DMS 273 (cell line): ENCODE results near the gene PARD3.
"Not testable (repeated sequence)": the region's sequence is repeated elsewhere in the genome, so short reads cannot be mapped to it uniquely, and the experiment has no call there.

Experiments
- DNase-seq: peaks from one replicate; lab custom pipeline; 2025; ENCODE audit not compliant: unreplicated experiment; lab: John Stamatoyannopoulos, UW

The PARD3 gene

GRCh38 chr10:34094146-34094696 is 720.9 kb downstream of the PARD3 start:
- DNase-seq: no peak

GRCh38 chr10:34092891-34093290 is 722.2 kb downstream of the PARD3 start:
- DNase-seq: no peak

- no peak for DNase-seq
Observed at GRCh38 chr10:34091635-34092195, 723.4 kb downstream of the PARD3 start.

- DNase-seq: no peak
Observed at GRCh38 chr10:34089253-34089652, 725.8 kb downstream of the PARD3 start.

- DNase-seq: no peak
Observed at GRCh38 chr10:34088208-34088794, 726.8 kb downstream of the PARD3 start.

- no peak for DNase-seq
Observed at GRCh38 chr10:34087095-34087418, 728.0 kb downstream of the PARD3 start.

- no peak for DNase-seq
Observed at GRCh38 chr10:34083567-34083966, 731.5 kb downstream of the PARD3 start.

GRCh38 chr10:34081948-34082347 is 733.1 kb downstream of the PARD3 start:
- DNase-seq: no peak

GRCh38 chr10:34081347-34081743 is 733.8 kb downstream of the PARD3 start:
- no peak for DNase-seq

GRCh38 chr10:34080485-34081346 is 734.4 kb downstream of the PARD3 start:
- no peak for DNase-seq

GRCh38 chr10:34079702-34080484 is 735.2 kb downstream of the PARD3 start:
- no peak for DNase-seq

GRCh38 chr10:34078745-34079470 is 736.2 kb downstream of the PARD3 start:
- no peak for DNase-seq

- no peak for DNase-seq
Observed at GRCh38 chr10:34078017-34078744, 736.9 kb downstream of the PARD3 start.

- no peak for DNase-seq
Observed at GRCh38 chr10:34076443-34076842, 738.7 kb downstream of the PARD3 start.

GRCh38 chr10:34075254-34075926 is 739.7 kb downstream of the PARD3 start:
- no peak for DNase-seq

GRCh38 chr10:34074051-34074450 is 741.0 kb downstream of the PARD3 start:
- DNase-seq: no peak

- DNase-seq: not testable (repeated sequence)
Observed at GRCh38 chr10:34067741-34068140, 747.4 kb downstream of the PARD3 start.

- DNase-seq: no peak
Observed at GRCh38 chr10:34063592-34063991, 751.5 kb downstream of the PARD3 start.

- DNase-seq: no peak
Observed at GRCh38 chr10:34061841-34062240, 753.3 kb downstream of the PARD3 start.
